Lung microvascular endothelial cell (primary cell): ENCODE measurements around the gene MCM3. TPM values are rescaled to one million over a fixed set of nuclear protein-coding genes. Genes with fewer than 3 reads are reported as not detected.

Source experiments
- DNase-seq, 2 donors: peaks; one replicate each; pipeline versions ENCODE4 v3.0.0 to v3.0.0-alpha.2; 2010; ENCODE audit warnings: low read depth in 2 of 2
- total RNA-seq: library from RNA; depleted of rRNA; stranded (reverse); fragments of >200 nt; gene quantifications from 2 replicates; pipeline ENCODE4 v1.2.1, GENCODE V29; 2014

Gene MCM3
- total RNA-seq, 1 donor from 2014 or later = 37.9 TPM

DNA sequence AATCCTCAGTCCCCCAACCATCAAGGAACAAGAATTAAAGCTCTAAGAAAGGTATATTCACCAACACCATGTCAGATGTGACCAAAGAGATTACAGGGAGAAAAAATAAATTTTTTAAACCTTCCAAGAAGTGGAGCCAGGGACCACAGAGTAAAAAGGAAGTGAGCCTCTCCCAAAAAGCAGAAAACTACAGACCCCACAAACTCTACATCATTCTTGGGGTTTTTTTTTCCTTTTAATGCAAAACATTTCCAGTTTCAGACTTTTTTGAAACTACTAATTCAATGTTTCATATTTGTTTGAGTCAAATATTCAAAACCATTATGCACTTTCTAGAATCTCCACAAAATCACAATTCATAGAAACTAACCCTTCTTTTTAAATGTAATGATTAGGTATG, 33.4 kb downstream of the MCM3 start:
- DNase-seq = no peak

DNA sequence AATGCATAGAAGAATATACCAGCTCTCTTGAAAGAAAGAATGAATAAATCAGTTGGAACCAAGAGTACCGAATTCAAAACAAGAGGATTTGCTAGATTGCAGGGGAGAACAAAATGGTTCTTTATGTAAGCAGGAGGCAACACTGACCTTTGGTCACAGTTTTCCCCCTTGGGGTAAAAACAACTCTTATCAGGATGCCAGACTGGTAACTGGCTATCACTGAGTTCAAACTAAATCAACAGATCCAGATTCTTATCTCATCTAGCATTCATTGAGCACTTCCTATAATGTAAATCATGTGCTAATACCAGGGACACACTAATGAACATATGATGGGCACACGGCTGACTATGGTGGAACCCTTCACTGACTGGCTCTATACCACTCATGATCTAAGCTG, 35.5 kb downstream of the MCM3 start:
- no peak for DNase-seq

DNA sequence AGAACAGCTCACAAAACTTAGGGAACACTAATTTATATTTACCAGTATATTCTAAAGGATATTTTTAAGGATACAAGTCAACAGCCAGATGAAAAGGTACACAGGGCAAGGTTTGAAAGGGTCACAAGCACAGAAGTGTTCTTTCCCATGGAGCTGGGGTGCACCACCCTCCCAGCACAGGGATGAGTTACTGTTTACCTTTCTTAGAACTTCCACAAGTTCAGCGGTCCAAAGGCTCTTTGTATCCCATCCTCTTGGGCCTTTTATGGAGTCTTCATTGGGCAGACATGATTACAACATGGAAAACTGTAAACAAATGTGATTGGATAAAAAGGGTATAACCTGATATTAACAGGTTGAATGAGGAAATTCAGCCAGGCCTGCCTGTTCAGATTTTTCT, 39.1 kb downstream of the MCM3 start:
- no peak for DNase-seq

DNA sequence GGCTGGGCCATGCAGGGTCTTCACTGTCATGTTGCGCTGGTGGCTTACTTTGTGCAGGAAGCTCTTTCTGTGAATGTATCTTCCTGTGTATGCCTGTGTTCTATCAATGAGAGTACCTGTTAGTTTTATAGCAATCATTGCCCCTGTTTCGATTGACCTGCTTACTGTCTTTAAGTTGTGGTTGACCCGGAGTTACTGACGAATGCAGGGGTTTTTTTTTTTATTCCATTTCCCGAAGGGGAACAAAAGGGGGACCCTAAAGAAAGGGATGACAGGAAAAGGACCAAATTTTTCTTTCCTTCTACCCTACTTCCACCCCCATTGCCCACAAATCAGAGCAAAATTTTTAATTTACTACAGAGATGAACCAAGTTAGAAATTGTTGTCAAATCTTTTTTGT, 40.1 kb downstream of the MCM3 start, which contains the start of gene IL17F:
IL17F (minus strand) TSS at position 101 of the 400 bp plus-strand sequence; CDS start at position 30, 71 bp downstream.
- no peak for DNase-seq

DNA sequence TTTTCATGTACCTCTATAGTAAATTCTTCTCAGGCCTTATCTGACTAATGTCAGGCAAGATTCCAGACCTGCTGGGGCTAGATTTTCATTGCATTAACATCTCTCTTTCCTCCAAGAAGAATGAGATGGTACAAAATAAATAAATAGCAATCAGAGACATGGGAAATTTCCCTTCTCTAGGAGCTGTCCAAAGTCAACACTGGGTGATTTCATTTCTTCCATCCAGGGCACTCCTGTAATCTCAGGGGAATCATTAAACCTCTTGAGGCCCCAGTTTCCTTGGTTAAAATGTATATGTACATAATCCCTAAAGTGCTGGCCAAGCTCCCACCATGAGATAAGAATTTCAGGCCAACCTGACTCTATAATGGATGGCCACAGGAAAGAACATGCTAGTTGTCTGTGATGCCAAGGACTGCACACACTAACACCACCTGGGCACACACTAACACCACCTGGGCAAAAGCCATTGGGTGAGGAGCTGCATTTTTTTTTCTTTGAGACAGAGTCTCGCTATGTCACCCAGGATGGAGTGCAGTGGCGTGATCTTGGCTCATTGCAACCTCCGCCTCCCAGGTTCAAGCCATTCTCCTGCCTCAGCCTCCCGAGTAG, 41.2 kb downstream of the MCM3 start:
- peak in 1 of 2 donors; percentile 5 for DNase-seq

DNA sequence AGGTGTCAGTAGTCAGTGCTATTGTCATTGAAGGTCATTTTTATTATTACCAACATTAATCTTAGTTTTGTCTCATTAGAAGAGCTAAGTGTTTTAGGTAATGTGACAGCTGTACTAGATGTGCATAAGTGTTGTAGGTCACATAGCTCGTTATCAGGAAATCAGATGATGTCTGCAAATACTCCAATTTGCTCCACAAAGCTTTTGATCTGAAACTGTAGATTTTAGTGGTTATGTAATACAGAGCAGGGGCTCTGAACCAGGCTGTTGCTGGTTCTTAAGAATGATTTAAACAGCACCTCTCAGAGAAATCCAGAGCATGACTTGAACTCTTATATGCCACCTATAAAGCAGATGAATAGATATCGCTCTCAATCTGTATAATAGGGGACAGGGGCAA, 42.7 kb downstream of the MCM3 start:
- DNase-seq = no peak

DNA sequence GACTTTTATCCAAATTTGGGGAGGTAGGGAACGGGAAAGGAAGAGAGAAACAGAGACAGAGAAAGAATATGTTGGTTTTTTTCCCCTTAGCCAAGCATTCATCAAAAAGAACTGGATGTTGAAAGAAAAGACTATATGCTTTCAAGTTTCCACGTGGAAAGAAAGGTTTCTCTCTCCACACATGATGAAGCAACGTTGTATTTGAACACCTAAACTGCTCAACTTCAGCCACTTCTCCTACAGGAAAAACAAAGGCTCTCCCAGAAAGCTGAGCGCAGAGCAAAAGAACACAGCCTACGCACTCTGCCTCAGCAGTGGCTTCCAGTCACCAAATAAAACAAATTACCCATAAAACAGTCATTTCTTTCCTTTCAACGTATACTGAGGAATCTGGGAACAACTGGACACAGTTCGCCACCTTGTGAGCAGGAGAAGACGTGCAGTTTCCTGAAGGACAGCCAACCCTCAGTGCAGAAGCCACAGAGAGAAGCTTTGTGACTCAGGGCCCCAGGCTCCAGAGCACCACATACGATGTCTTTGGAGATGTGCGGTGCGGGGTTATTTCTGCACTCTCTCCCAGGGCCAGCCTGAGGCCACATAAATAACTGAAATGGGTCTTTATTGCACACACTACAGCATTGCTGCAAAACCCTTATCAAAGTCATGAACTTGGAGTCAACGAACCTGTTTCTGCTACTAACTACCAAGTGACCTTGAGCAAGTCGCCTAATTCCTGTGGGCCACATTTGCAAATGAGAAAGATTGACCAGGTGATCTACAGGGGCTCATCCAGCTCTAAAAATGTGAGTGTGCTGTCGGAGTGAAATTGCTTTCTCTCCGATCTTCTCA, 50.3 kb downstream of the MCM3 start:
- peak; percentile 47 to 68 for DNase-seq

DNA sequence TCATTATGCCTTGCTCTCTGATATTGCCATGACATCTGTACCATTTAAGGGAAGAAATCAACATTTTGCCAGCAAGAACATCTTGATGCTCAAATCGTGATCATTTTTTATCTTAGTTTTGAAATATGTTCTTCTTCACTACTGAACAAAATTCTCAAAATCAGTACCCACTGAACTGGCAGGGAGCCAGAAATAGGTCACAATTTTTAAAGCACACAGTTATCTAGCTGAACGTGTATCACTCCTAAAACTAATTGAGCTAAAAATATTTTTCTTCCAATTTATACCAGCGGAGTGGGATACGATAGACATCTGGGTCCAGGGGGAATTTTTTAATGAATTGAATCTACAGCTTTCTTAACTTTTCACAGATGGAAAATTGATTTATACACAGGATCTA, 51.5 kb downstream of the MCM3 start:
- DNase-seq = no peak

DNA sequence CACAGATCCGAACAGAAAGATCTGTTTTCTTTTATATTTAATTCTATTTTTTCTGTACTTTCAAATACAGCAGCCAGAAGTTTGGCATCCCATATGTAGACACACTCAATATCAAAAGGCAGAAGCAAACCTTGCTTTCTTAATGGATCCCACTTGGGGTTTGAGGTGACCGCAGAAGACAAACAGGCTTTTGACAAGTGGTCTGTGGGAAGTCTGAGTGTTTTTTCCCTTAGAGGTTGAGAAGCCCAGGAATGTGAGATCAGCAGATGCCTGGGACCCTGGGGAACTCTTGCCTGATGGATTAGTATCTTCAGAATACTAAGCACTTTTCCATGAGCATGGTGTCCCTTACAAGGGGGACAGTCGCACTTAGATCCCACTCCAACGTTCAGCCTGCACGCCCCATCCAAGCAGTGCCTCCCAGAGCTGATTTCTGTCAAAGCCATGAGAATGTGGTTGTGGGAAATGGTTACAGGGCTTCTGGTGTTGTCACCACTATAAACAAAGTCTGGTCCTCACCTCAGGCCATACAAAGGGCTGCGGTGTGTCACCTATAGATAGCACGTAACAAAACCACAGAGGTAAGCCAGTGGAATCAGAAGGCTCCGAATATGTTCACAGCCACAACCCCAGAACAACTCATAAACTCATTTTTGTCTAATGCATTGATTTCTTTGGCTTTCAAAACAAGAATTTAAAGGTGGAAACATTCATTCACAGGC, 53.0 kb downstream of the MCM3 start:
- DNase-seq = no peak

DNA sequence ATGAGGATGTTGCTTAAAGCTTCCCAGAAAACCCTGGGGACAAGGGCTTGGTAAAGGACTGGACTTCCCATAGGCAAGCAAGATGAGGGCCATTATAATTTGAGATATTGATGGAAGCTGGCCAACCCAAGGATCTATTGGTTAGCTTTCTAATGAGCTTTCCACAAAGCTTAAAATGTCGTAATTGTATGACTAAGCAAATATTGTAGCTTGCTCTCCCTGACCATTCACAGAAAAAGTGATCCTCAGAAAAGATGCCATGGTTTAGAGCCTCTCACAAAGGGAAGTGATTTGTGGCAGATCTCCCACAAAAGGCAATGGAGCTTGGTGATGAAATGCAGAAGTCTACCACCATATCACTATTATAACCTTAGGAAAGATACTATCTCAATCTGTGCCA, 53.9 kb downstream of the MCM3 start:
- no peak for DNase-seq

DNA sequence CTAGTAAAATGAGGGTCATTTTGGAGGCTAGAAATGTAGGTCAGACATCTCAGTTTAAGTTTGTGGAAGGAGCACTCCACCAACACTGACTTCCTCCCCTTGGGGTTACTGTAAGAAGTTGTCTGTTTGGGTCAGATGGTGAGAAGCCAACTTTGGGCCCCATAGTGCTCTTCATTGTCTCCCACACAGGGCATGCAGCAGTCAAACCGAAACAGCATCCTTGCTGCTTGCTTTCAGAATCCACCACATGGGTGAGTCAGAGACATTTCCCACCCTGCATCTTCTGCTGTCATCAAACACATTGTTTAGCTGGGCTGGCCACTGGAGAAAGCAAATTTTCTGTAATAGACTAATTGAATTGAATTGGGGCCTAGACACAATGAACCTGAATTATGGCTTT, 57.0 kb downstream of the MCM3 start:
- no peak for DNase-seq

DNA sequence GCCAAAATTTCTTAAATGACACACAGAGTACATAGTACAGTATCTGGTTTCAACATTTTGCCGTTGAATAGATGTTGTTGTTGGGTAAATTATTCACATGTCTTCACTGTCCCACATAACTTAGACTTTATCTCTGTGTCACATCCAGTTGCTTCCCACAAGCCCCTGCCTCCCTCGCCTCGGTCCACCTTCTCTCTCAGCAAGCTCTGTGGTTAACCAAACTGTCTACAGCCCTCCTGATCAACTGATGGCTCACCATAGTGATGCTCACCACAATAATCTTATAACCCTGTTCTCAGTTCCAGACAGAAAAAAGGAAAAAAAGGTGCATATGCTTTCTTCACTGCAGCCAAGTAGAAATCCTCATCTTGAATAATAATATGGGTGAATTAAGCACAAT, 63.2 kb downstream of the MCM3 start:
- no peak for DNase-seq

DNA sequence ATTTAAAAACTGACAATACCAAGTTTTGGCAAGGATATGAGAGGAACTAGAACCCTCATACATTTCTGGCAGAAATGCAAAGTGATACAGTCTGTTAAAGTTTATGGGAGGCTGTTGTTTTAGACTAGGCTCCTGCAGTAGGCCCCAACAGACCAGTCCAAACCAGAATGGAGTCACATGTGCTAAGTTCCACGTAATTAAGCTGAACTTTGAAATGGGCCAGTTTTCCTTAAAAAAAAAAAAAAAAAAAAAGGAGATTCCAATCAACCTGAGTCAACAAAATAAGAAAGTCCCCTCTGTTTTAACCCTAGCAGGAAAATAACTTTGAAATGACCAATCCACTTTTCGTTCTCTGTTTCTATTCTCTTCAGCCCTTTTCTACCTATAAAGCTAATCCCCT, 66.8 kb downstream of the MCM3 start:
- no peak for DNase-seq

DNA sequence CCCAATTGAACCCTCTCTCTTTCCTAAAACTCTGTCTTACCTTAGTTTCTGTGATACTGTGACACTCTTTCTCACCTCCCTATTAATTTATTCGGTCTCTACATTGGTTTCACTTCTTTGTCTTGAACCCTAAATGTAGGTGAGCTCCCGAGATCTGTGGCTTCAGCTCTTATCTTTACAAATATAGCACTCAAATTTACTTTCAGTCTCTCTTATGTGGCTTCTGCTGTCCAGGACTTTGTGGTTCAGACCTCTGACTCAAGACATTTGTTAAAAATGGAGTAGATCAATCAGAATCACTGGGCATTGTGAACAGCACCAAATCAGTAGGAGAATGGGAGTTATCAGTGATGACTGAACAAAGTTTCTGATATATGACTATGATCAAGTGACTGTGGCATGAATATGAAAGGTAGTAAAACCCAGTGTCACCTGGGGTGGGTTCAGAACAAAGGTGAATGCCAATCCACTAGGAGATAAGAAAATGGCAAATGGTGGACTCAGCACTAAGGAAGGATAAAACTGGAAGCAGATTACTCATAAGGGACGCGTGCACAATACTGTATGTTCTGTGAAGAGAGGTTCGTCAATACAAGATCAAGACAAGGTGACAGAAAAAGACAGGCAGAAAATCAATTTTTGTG, 67.5 kb downstream of the MCM3 start:
- DNase-seq = no peak

DNA sequence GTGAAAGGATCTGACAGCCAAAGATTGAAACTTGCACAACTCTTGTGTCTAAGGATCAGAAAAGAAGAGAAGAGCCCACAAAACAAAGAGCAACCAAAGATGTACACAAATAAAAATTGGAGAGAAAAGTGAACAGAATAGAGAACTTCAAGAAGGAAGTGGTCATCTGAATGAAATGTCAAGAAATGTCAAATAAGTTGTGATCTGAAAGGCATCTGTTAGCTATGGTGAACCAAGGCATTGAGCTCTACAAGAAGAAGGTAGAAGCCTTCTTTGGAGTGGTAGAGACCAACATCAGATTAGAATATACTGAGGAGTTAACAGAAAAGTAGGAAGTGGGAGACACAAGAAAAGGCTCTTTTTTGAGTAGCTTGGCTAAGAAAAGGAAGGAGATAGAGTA, 68.8 kb downstream of the MCM3 start:
- DNase-seq = no peak

Other genes starting within 250 kb of the MCM3 start
- not detected in 2 replicates for gene PKHD1, start 197.1 kb downstream of the MCM3 start, total RNA-seq
- gene IL17A, start 98.4 kb downstream of the MCM3 start, total RNA-seq = not detected in 2 replicates
- gene IL17F, start 40.2 kb downstream of the MCM3 start, total RNA-seq = not detected in 2 replicates
- 7.8 and 12.3 TPM in 2 replicates for gene PAQR8, start 77.4 kb upstream of the MCM3 start, total RNA-seq
- gene EFHC1, start 135.6 kb upstream of the MCM3 start, total RNA-seq = 4.0 and 4.1 TPM in 2 replicates